HepG2 (cell line): Measurements from ENCODE around the gene ADORA3. TPM values are rescaled to one million over a fixed set of nuclear protein-coding genes. Genes with fewer than 3 reads are reported as not detected.
A peak's percentile ranks its signal among the peaks of the same experiment; 100 is the strongest.

ENCODE experiments used
- DR1 ChIP-seq: sonication (generic); formaldehyde crosslinking; IDR thresholded peaks from 2 replicates; pipeline ENCODE4 v1.8.0; 2021; ENCODE audit warnings: mild to moderate bottlenecking, missing genetic modification reagents, inconsistent platforms
- EZH2 ChIP-seq: conservative IDR thresholded peaks from 2 replicates; pipeline ENCODE4 v1.6.1; 2012; ENCODE audit warnings: mild to moderate bottlenecking, low read depth, low read length, moderate library complexity
- FOXP1 ChIP-seq, 2 experiments: fragments of 450-650 bp in 1 of 2; IDR thresholded peaks; 2 replicates each; pipeline ENCODE4 v1.6.1; 2017 to 2018; ENCODE audit warnings: antibody characterized with exemption in 1 of 2
- IKZF1 ChIP-seq: fragments of 450-650 bp; IDR thresholded peaks from 2 replicates; pipeline ENCODE4 v1.7.1; 2016
- KLF15 ChIP-seq: sonication (generic); formaldehyde crosslinking; IDR thresholded peaks from 2 replicates; pipeline ENCODE4 v1.8.1; 2023; ENCODE audit warnings: borderline replicate concordance, mild to moderate bottlenecking, inconsistent platforms, missing genetic modification reagents, mixed read lengths
- MED8 ChIP-seq: sonication (generic); formaldehyde crosslinking; IDR thresholded peaks from 2 replicates; pipeline ENCODE4 v1.8.1; 2023; ENCODE audit warnings: mild to moderate bottlenecking, missing genetic modification reagents; ENCODE audit not compliant: insufficient replicate concordance
- MIER3 ChIP-seq: IDR thresholded peaks from 2 replicates; pipeline ENCODE4 v1.6.1; 2016; ENCODE audit warnings: missing compliant biosample characterization, borderline replicate concordance
- NR2F2 ChIP-seq: IDR thresholded peaks from 2 replicates; pipeline ENCODE4 v1.6.1; 2012; ENCODE audit warnings: low read depth, inconsistent platforms, borderline replicate concordance
- POLR2AphosphoS5 ChIP-seq: IDR thresholded peaks from 2 replicates; pipeline ENCODE4 v1.6.1; 2012; ENCODE audit warnings: low read depth, low read length
- SMARCE1 ChIP-seq: fragments of 450-650 bp; IDR thresholded peaks from 2 replicates; pipeline ENCODE4 v1.6.1; 2017; ENCODE audit warnings: borderline replicate concordance
- SNAI1 ChIP-seq: sonication (generic); formaldehyde crosslinking; IDR thresholded peaks from 2 replicates; pipeline ENCODE4 v1.5.0; 2020; ENCODE audit warnings: mild to moderate bottlenecking, missing genetic modification reagents, borderline replicate concordance
- SOX13 ChIP-seq, 3 experiments: fragments of 450-650 bp in 1 of 3; sonication (generic) in 1 of 3; formaldehyde crosslinking in 1 of 3; IDR thresholded peaks in 2 of 3; conservative IDR thresholded peaks in 1 of 3; 2 replicates each; pipeline versions ENCODE4 v1.5.0 to v1.6.1; 2016 to 2020; ENCODE audit warnings: antibody characterized with exemption in 1 of 3, mild to moderate bottlenecking in 1 of 3, missing compliant biosample characterization in 1 of 3, missing genetic modification reagents in 1 of 3, moderate library complexity in 1 of 3
- ZFP90 ChIP-seq: sonication (generic); formaldehyde crosslinking; IDR thresholded peaks from 2 replicates; pipeline ENCODE4 v1.8.0; 2022; ENCODE audit warnings: missing genetic modification reagents, mild to moderate bottlenecking, inconsistent platforms, borderline replicate concordance
- ZNF121 ChIP-seq: sonication (generic); formaldehyde crosslinking; IDR thresholded peaks from 2 replicates; pipeline ENCODE4 v1.5.0; 2020; ENCODE audit warnings: mild to moderate bottlenecking, missing genetic modification reagents
- ZNF138 ChIP-seq: sonication (generic); formaldehyde crosslinking; IDR thresholded peaks from 2 replicates; pipeline ENCODE4 v1.5.0; 2020; ENCODE audit warnings: mild to moderate bottlenecking, low read depth, missing genetic modification reagents
- ZNF230 ChIP-seq: sonication (generic); formaldehyde crosslinking; IDR thresholded peaks from 2 replicates; pipeline ENCODE4 v1.4.0; 2020; ENCODE audit warnings: mild to moderate bottlenecking, missing genetic modification reagents
- ZNF296 ChIP-seq: sonication (generic); formaldehyde crosslinking; conservative IDR thresholded peaks from 2 replicates; pipeline ENCODE4 v1.5.0; 2020; ENCODE audit warnings: mild to moderate bottlenecking, missing genetic modification reagents
- ZNF30 ChIP-seq: sonication (generic); formaldehyde crosslinking; IDR thresholded peaks from 2 replicates; pipeline ENCODE4 v1.5.0; 2020; ENCODE audit warnings: mild to moderate bottlenecking, missing genetic modification reagents
- ZNF44 ChIP-seq: sonication (generic); formaldehyde crosslinking; IDR thresholded peaks from 2 replicates; pipeline ENCODE4 v1.5.1; 2020; ENCODE audit warnings: mild to moderate bottlenecking, missing genetic modification reagents
- polyA plus RNA-seq, 8 experiments: library from polyadenylated mRNA; depleted of rRNA in 3 of 8; stranded (reverse) in 7 of 8; unstranded in 1 of 8; fragments of >200 nt; fragmentation: Illumina TruSeq in 4 of 8; extraction: Trizol in 4 of 8; gene quantifications; 2 replicates each; pipeline versions ENCODE4 v1.2.1 to v1.2.3, GENCODE V29; 2011 to 2016; ENCODE audit warnings: low read depth in 4 of 8, missing spikeins in 1 of 8, mixed read lengths in 1 of 8; ENCODE audit not compliant: insufficient read depth in 1 of 8
- total RNA-seq, 5 experiments: library from RNA; depleted of rRNA; stranded (reverse); fragments of >200 nt; fragmentation: Illumina TruSeq; extraction: Trizol; gene quantifications; 2 replicates each; pipeline ENCODE4 v1.2.3, GENCODE V29; 2016; ENCODE audit warnings: low read depth in 1 of 5
- TF ChIP-seq, protein P1 (sequence below): sonication (generic); formaldehyde crosslinking; IDR thresholded peaks from 2 replicates; pipeline ENCODE4 v1.4.0; 2020; ENCODE audit warnings: mild to moderate bottlenecking, missing genetic modification reagents
- TF ChIP-seq, protein P2 (sequence below): sonication (generic); formaldehyde crosslinking; IDR thresholded peaks from 2 replicates; pipeline ENCODE4 v1.8.0; 2022; ENCODE audit warnings: missing genetic modification reagents, mild to moderate bottlenecking, borderline replicate concordance

The ADORA3 gene
- total and polyA plus RNA-seq, 2 of the 13 experiments (the other 11 are each of a cell fraction or from before 2014, with no cell fraction given) = not detected

DNA sequence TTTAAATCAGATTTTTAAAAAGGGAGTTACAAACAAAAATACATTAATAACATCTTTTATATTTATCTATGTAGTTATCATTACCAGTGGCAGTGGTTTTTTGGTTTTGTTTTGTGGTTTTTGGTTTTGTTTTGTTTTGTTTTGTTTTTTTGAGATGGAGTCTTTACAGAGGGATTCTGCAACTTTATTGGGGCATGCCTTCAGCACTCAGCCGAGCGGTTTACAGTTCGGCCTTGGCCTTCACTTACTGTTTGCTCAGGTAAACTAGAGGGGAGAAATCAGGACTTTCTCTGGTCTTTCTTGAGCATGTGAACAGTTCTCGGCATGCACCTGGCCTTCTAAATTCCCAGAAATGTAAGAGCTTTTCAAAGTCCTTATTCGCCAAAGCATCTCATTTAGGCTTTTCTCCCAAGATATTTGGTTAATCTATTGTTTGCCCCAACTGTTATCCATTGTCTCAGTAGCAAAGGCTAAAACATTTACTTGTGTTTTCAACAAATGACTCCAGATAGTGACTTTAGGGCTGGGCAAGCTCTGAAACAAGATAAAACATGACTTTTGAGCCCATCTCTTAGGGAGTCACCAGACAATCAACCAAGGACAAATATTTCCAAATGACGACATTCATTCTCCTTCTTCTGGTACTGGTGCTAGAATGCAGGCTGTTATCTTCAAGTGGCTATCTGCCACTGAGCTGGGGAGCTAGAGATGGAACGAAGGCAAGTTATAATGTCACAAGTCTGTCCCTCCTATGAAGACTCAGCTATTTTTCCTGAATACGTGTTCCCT lies 48.4 kb upstream of the ADORA3 start (continued):
- TF ChIP-seq, protein P1, sequence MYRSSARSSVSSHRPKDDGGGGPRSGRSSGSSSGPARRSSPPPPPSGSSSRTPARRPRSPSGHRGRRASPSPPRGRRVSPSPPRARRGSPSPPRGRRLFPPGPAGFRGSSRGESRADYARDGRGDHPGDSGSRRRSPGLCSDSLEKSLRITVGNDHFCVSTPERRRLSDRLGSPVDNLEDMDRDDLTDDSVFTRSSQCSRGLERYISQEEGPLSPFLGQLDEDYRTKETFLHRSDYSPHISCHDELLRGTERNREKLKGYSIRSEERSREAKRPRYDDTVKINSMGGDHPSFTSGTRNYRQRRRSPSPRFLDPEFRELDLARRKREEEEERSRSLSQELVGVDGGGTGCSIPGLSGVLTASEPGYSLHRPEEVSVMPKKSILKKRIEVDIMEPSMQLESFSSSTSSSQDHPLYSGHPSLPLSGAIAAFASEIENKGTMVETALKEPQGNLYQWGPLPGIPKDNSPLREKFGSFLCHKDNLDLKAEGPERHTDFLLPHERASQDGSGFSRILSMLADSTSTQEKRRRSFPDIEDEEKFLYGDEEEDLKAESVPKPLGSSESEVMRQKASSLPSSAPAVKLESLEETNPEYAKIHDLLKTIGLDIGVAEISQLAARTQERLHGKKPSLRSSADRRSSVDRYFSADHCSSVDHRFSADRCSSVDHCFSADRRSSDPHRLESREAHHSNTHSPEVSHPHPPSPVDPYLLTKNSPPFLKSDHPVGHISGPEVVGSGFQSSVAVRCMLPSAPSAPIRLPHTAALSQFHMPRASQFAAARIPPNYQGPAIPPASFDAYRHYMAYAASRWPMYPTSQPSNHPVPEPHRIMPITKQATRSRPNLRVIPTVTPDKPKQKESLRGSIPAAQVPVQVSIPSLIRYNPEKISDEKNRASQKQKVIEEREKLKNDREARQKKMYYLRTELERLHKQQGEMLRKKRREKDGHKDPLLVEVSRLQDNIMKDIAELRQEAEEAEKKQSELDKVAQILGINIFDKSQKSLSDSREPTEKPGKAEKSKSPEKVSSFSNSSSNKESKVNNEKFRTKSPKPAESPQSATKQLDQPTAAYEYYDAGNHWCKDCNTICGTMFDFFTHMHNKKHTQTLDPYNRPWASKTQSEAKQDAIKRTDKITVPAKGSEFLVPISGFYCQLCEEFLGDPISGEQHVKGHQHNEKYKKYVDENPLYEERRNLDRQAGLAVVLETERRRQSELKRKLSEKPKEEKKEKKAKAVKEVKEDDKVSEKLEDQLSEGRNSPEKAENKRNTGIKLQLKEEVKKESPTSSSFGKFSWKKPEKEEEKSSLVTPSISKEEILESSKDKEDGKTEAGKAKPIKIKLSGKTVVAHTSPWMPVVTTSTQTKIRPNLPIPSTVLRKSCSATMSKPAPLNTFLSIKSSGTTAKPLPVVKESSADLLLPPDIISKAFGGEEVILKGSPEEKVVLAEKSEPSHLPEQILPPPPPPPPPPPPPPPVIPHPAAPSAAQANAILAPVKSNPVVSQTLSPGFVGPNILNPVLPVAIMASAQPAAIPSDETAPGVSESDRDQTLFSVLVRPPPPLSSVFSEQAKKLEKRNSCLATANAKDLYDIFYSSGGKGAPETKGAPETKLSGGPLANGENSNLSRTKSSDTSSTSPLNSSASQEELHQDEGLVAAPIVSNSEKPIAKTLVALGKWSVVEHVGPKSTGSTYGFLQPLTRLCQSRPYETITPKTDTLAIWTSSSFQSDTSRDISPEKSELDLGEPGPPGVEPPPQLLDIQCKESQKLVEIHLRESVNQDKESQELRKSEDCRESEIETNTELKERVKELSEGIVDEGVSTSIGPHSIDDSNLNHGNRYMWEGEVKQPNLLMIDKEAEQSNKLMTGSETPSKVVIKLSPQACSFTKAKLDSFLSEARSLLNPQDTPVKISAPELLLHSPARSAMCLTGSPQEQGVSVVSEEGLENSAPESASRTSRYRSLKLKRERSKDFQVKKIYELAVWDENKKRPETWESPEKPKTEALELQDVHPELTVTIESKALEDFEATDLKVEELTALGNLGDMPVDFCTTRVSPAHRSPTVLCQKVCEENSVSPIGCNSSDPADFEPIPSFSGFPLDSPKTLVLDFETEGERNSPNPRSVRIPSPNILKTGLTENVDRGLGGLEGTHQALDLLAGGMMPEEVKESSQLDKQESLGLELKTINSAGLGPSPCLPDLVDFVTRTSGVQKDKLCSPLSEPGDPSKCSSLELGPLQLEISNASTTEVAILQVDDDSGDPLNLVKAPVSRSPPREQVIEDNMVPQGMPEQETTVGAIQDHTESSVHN (CRISPR knock-in tag) = no peak
- TF ChIP-seq EZH2 (no peak), DR1 (CRISPR knock-in tag) (no peak), NR2F2 (no peak), POLR2AphosphoS5 (no peak), KLF15 (no peak), SMARCE1 (no peak), FOXP1 (IDR thresholded peaks at IDR 0.05) (no peak), FOXP1 (CRISPR knock-in tag; IDR thresholded peaks at IDR 0.05) (0 out of 2 replicates have a peak, but pooled peaks have one; percentile 13), ZNF296 (CRISPR knock-in tag) (no peak), ZNF230 (CRISPR knock-in tag) (no peak), ZNF121 (CRISPR knock-in tag) (no peak), SOX13 (IDR thresholded peaks at IDR 0.05) (no peak), SOX13 (CRISPR knock-in tag; conservative IDR thresholded peaks at IDR 0.05 in 1 of 2, IDR thresholded peaks at IDR 0.05 in 1 of 2) (peak in 1 of 2 experiments; percentile 61; a peak in 1 of 4 replicates), ZNF44 (CRISPR knock-in tag) (no peak), ZFP90 (CRISPR knock-in tag) (no peak), ZNF138 (CRISPR knock-in tag) (no peak), IKZF1 (no peak), ZNF30 (CRISPR knock-in tag) (no peak), MIER3 (no peak), SNAI1 (no peak), MED8 (CRISPR knock-in tag) (no peak)
- TF ChIP-seq, protein P2, sequence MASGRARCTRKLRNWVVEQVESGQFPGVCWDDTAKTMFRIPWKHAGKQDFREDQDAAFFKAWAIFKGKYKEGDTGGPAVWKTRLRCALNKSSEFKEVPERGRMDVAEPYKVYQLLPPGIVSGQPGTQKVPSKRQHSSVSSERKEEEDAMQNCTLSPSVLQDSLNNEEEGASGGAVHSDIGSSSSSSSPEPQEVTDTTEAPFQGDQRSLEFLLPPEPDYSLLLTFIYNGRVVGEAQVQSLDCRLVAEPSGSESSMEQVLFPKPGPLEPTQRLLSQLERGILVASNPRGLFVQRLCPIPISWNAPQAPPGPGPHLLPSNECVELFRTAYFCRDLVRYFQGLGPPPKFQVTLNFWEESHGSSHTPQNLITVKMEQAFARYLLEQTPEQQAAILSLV (CRISPR knock-in tag) = no peak
